ENCODE data around the gene PLA2G2D. TPM values are rescaled to one million over a fixed set of nuclear protein-coding genes. Genes with fewer than 3 reads are reported as not detected.

The PLA2G2D gene
- total and polyA plus RNA-seq, 7 donors = 0.16 to 8.6 TPM; not detected in 5

DNA sequence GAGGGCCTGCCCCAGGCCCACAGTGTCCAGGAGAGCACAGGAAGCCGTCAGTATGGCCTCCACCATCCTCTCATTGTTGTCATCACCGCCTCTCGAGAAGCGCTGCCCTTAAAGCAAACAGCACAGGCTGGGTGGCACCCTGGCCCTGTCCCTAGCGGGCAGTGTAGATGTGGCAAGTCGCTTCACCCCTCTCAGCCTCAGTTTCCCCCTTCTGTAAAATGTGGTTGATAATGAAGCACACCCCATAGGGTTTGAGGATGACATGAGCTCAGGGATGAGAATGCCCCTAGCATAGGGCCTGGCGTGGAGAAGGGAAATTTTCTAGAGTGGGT, 33.2 kb upstream of the PLA2G2D start:
- 37 to 64% methylated on average over 7 of the region's 7 CpGs for WGBS, 2 donors
- H3K4me3 ChIP-seq = peak overlapping the region in 3 of 4 donors; percentile 34 to 54 (median 49)

DNA sequence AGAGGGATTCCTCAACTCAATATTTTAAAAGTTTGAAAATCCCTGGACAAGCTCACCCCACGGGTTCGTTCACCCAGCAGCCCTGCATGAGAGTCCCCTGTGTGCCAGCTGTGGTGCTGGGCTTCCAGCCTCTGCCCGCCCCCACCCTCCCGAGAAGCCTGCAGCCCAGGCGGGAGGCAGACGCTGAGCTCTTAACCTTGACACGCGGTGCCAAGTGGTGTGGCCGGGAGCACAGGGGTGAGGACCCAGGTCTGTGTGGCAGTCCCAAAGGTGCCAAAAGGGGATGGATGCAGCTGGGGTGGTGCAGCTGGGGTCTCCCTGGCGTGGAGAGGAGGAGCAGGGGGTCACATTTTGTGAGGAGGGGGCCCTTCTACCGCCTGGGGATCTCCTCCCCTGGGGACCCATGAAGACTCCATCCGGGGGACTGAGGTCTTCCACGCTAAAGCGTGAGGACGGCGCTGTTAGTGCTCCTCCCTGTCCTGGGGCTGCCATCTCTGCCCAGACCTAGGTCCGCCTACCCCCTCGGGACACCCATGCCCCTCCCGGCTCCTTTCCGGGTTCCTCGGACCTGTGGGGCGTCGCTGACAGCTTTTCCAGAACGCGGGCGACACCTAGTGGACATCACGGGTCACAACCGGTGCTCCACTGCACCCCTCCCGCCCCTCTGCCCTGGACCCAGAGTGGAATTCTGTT, 32.7 kb upstream of the PLA2G2D start:
- H3K4me3 ChIP-seq = peak overlapping the region; percentile 27 to 54 (median 42)
- intact Hi-C loops (cut with DNase I) = loop anchor here (1.0 to 5.0 kb wide), 4 partner anchors 45 to 234 kb away; no protein-coding TSS in a partner anchor
- H3K9me3 ChIP-seq = no peaks in the 10 kb centered on the region
- DNase-seq = peak; percentile 93
- WGBS, 2 donors = 4 to 9% methylated on average over 29 of the region's 29 CpGs
- peaks cover 0 to 25% (median 13%) of the 10 kb centered on the region in 4 donors for H3K4me1 ChIP-seq
- no peaks in the 10 kb centered on the region for H3K27me3 ChIP-seq
- TF ChIP-seq, protein P1, sequence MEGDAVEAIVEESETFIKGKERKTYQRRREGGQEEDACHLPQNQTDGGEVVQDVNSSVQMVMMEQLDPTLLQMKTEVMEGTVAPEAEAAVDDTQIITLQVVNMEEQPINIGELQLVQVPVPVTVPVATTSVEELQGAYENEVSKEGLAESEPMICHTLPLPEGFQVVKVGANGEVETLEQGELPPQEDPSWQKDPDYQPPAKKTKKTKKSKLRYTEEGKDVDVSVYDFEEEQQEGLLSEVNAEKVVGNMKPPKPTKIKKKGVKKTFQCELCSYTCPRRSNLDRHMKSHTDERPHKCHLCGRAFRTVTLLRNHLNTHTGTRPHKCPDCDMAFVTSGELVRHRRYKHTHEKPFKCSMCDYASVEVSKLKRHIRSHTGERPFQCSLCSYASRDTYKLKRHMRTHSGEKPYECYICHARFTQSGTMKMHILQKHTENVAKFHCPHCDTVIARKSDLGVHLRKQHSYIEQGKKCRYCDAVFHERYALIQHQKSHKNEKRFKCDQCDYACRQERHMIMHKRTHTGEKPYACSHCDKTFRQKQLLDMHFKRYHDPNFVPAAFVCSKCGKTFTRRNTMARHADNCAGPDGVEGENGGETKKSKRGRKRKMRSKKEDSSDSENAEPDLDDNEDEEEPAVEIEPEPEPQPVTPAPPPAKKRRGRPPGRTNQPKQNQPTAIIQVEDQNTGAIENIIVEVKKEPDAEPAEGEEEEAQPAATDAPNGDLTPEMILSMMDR (IDR thresholded peaks at IDR 0.05) = peak; percentile 93 to 97 (median 94)
- TF ChIP-seq POLR2A (IDR thresholded peaks at IDR 0.05) = no peak
- no peak for TF ChIP-seq EP300 (IDR thresholded peaks at IDR 0.05)
- peak in 1 of 4 donors; percentile 15 for TF ChIP-seq POLR2AphosphoS5 (IDR thresholded peaks at IDR 0.05)
- peak overlapping the region in 3 of 4 donors; percentile 13 to 42 (median 32) for H3K27ac ChIP-seq
- no peaks in the 10 kb centered on the region for H3K36me3 ChIP-seq

More for the DNA sequence above, 33.2 kb upstream of the PLA2G2D start:
- H3K27me3 ChIP-seq = no peaks in the 10 kb centered on the region
- peak overlapping the region; percentile 0 to 58 (median 32) for H3K27ac ChIP-seq
- DNase-seq = no peak
- intact Hi-C loops (cut with DNase I) = loop anchor here (1.0 to 5.0 kb wide), 4 partner anchors 45 to 234 kb away; no protein-coding TSS in a partner anchor
- H3K9me3 ChIP-seq = no peaks in the 10 kb centered on the region
- no peaks in the 10 kb centered on the region for H3K36me3 ChIP-seq
- TF ChIP-seq POLR2AphosphoS5 (IDR thresholded peaks at IDR 0.05) = no peak
- TF ChIP-seq POLR2A (IDR thresholded peaks at IDR 0.05) = no peak
- no peak for TF ChIP-seq EP300 (IDR thresholded peaks at IDR 0.05)
- TF ChIP-seq, protein P1 (IDR thresholded peaks at IDR 0.05) = peak in 1 of 4 experiments; percentile 5
- H3K4me1 ChIP-seq = peaks cover 0 to 25% (median 13%) of the 10 kb centered on the region in 4 donors

DNA sequence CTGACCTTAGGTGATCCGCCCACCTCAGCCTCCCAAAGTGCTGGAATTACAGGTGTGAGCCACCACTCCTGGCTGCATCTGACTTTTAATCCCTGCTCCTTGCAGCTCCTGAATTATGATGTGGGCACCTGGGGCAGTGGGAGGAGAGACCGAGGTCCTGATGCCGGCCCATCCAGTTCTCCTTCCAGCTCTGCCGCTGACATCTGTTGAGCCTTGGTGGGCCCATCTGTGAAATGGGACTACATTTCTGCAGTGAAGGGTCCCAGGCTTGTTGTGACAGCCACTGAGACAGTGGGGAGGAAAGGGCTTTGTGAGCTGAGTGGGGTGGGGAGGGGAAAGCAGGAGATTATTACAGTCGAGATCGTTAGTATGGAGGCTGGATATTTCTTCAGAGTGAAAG, 31.6 kb upstream of the PLA2G2D start:
- Histone ChIP-seq H3K27me3 (no peaks in the 10 kb centered on the region), H3K9me3 (no peaks in the 10 kb centered on the region), H3K4me3 (no peak overlapping the region), H3K27ac (no peak overlapping the region), H3K4me1 (peaks cover 0 to 25% (median 13%) of the 10 kb centered on the region in 4 donors), H3K36me3 (no peaks in the 10 kb centered on the region)
- WGBS, 2 donors = 80 to 87% methylated on average over 6 of the region's 6 CpGs
- DNase-seq = peak; percentile 47
- intact Hi-C loops (cut with DNase I) = loop anchor here (5.0 kb wide), 1 partner anchor 46 kb away; no protein-coding TSS in a partner anchor
- TF ChIP-seq, protein P1 (IDR thresholded peaks at IDR 0.05) = no peak
- TF ChIP-seq POLR2AphosphoS5 (IDR thresholded peaks at IDR 0.05) = no peak

DNA sequence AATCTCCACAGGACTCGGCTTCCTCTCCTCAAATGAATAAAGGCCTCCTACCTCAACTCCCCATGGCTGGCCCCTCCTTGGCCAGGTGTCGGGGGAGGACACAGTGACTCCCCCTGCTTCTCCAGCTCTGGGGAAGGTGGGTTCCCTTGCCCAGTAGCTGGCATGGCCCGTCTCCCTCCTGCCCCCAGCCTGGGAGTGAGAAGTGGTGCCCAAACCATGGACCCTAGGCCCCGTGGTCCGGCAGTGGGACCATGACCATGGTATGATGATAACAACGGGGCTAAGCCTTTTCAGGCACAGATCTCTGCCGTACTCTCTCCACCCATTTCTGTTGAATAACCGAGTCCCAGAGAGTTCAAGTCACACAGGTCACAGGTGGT, 31.0 kb upstream of the PLA2G2D start:
- H3K27me3 ChIP-seq = no peaks in the 10 kb centered on the region
- DNase-seq = peak; percentile 48
- no peaks in the 10 kb centered on the region for H3K9me3 ChIP-seq
- no peak overlapping the region for H3K4me3 ChIP-seq
- H3K27ac ChIP-seq = no peak overlapping the region
- WGBS, 2 donors = 85 to 94% methylated on average over 8 of the region's 8 CpGs
- TF ChIP-seq POLR2AphosphoS5 (IDR thresholded peaks at IDR 0.05) (no peak), EP300 (IDR thresholded peaks at IDR 0.05) (no peak), POLR2A (IDR thresholded peaks at IDR 0.05) (no peak)
- TF ChIP-seq, protein P1 (IDR thresholded peaks at IDR 0.05) = no peak
- intact Hi-C loops (cut with DNase I) = loop anchor here (5.0 kb wide), 1 partner anchor 47 kb away; no protein-coding TSS in a partner anchor
- H3K4me1 ChIP-seq = peaks cover 0 to 25% (median 13%) of the 10 kb centered on the region in 4 donors
- no peaks in the 10 kb centered on the region for H3K36me3 ChIP-seq
